Stimulated activated CD8-positive, alpha-beta memory T cell treated with anti-CD3 and anti-CD28 coated beads, Interleukin-4, amount 100 ng/mL, for 1 hour (primary cell): ENCODE results near the gene VPS25.
"Not testable (repeated sequence)": the region's sequence is repeated elsewhere in the genome, so short reads cannot be mapped to it uniquely, and the experiment has no call there.

ENCODE experiments used
- DNase-seq, 2 donors: peaks; one replicate each; pipeline ENCODE4 v3.0.0-alpha.2; 2020; ENCODE audit warnings: low read depth in 2 of 2, low spot score in 1 of 2

VPS25 gene

GRCh38 chr17:42768006-42768405 is 5.2 kb upstream of the VPS25 start:
- DNase-seq, result not testable (repeated sequence)

DNA sequence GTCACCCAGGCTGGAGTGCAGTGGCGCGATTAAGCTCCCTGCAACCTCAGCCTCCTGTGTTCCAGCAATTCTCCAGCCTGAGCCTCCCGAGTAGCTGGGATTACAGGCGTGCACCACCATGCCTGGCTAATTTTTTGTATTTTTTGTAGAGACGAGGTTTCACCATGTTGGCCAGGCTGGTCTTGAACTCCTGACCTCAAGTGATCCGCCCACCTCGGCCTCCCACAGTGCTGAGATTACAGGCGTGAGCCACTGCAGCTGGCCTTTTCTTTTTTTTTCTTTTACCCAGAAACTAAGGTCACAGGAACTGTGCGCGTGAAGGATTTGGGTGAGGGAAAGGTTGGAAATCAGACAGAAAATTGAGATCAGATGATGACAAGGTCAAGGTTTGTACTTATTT is 3.3 kb upstream of the VPS25 start:
- not testable (repeated sequence) for DNase-seq

GRCh38 chr17:42772945-42773289 is 332 bp upstream of the VPS25 start:
- no peak for DNase-seq

DNA sequence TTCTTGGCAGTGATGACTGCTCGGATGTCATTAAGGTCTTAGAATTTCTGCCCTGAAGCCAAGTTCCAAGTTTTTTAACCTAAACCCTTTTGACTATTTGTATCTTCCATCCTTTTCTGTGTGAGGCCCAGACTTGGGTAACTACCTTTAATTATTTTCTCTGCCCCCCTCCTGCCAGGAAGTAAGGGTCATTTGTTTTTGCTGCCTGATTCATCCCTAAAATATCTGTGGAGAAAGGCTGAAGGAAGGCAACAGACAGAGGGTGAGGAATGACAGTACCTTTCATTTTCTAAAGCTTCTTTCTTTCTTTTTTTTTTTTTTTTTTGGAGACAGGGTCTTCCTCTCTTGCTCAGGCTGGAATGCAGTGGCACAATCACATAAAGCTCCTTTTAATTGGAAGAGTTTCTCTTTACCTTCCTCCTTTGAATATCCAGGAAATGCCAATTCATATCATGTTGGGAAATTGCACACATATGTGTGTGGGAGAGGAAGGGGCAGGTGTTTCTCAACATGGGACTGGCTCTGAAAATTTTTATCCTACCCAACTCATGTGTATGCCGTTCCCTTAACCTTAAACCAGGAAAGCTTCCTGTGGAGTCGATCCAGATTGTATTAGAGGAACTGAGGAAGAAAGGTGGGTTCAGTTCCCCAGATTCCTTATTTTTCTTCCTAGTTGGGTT is 957 bp downstream of the VPS25 start:
- no peak for DNase-seq

- no peak for DNase-seq
Measured at GRCh38 chr17:42775534-42776098, 2.4 kb downstream of the VPS25 start.

- no peak for DNase-seq
Measured at GRCh38 chr17:42778570-42778969, 5.3 kb downstream of the VPS25 start.

DNA sequence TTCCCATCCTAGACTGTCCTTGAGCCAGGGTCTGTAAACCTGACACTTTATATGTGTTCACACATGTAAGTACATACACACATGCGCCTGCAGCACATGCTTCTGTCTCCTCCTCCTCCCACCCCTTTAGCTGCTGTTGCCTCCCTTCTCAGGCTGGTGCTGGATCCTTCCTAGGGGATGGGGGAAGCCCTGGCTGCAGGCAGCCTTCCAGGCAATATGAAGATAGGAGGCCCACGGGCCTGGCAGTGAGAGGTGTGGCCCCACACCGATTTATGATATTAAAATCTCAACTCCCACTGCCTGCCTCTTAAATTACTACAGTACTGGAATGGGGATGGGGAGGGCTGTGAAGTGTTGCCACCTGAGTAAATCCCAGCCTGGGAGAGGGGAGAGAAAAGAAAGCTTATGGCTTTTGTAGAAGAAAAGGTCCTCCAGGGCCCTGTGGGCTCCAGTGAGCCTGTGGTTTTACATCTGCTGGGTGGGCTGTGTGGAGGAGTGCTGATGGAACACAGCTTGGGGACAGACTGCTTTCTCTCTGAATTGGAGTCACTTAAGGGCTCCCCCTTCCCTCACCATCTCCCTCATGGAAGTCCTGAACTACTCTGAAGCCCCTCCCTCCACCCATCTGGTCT is 6.2 kb downstream of the VPS25 start:
- DNase-seq, result no peak

DNA sequence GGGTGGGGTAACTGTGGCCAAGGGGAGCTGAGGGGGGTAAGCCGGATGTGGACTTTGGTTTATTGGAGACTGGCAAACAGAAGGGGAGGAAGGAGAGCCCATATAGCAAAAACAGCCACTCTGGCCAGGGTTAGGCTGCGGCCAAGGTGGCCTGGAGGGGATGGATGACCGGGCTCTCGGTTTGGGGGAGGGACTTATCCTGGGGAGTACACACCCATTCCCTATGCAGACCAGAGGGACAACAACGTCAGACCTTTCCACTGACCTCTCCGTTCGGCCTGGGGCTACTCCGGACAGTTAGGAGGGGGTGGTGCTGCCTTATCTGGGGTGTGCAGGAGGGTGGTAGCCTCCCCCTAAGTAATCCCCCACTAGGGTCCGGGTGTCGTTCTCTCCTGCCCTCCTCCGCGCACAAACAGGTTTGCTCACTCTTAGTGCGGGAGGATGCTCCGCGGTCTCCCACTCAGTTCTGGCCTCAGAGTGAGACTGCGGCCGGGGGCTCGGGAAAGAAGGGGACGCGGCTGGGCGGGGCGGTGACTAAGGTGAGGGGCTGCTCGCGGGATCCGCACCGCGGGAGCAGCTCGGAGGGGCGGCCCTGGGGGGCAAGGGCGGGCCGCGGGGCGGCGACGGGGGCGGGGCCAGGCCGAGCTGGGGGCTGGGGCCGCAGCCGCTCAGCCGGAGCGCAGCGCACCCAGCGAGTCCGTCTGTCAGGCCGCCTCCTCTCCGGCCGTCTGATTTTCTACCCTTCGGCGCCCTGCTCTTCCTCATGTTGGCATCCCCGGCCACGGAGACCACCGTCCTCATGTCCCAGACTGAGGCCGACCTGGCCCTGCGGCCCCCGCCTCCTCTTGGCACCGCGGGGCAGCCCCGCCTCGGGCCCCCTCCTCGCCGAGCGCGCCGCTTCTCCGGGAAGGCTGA is 6.9 kb downstream of the VPS25 start, which contains the start of gene WNK4:
TSS of gene WNK4 (plus strand) at position 675 of the 915 bp plus-strand sequence. CDS start at position 764, 89 bp downstream.
- DNase-seq, result no peak

- DNase-seq, result no peak
Measured at GRCh38 chr17:42780851-42781638, 7.8 kb downstream of the VPS25 start.

DNA sequence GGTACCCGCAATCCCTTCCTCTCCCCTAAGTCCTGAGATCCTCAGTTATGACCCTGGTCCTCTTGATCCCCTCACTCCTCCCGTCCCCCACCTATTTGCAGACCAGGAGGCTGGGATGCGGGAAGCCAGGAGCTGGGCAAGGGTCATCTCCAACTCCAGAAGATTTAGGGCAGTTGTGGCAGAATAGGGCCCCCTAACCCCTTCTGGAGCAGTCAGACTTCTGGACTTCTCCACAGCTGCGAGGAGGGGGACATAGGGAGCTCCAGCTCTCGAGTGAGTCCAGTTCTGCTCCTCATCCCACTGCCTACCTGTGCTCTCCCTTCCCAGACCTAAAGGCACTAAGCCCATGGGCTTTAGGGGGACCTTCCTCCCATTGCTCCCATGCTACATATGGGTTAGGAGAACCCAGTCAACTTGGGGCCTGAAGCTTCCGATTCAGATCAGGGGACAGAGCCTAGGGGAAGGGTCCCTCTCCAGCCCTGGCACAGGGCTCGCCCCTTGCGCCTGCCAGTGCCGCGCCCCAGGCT is 8.5 kb downstream of the VPS25 start:
- no peak for DNase-seq

DNA sequence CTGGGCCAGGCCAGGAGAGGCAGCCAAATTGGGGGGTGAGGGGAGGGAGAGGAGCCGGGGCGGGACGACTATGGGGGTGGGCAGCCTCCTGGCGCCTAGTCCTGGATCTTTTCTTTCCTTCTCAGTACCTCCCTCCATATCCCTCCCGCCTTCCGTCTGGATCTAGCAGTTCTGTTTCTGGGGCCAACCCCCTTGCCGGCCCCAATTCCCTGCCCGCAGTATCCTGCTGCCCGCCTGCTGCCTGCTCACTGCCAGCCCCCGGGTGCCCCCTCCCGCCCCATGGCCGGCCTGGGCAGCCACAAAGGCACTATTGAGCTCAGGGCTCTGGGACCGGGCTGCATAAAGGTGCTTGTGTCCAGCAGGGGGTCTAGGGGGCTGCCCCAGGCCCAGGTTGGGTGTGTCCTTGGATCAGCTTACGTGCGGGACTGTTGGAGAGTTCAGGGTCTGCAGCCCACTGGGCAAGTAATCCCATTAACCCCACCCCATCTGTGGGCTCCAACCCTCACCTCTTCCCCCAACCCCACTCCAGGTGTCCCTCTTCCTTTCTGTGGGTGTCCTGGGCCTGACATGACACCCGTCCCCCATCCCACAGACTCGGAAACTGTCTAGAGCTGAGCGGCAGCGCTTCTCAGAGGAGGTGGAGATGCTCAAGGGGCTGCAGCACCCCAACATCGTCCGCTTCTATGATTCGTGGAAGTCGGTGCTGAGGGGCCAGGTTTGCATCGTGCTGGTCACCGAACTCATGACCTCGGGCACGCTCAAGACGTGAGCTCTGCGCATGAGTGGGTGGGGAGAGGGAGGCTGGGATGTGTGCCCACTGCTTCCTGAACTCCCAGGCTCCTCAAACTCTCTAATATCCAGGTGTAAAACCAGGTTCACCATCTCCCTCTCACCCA is 9.2 kb downstream of the VPS25 start:
- no peak for DNase-seq

GRCh38 chr17:42783062-42783790 is 10.0 kb downstream of the VPS25 start:
- DNase-seq, result no peak

DNA sequence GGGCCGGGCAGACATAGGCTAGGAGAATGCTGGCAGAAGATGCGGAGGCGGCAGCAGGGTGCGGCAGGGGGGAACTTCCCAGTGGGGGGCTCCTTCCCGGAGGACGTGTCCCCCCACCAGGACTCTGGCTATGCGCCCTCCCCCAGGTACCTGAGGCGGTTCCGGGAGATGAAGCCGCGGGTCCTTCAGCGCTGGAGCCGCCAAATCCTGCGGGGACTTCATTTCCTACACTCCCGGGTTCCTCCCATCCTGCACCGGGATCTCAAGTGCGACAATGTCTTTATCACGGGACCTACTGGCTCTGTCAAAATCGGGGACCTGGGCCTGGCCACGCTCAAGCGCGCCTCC is 10.5 kb downstream of the VPS25 start:
- no peak for DNase-seq

DNA sequence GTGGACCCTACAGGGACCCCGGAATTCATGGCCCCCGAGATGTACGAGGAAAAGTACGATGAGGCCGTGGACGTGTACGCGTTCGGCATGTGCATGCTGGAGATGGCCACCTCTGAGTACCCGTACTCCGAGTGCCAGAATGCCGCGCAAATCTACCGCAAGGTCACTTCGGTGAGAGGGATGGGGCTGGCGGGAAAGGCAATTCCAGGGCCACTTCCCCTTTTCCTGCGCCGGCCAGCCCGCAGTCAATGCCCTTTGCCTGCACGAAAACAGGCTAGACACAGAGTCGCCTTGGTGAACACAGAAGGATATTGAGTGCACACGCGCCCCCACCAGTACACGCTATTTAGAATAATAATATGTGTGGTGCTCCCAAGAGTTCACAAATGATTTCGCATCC is 11.2 kb downstream of the VPS25 start:
- no peak for DNase-seq

GRCh38 chr17:42784811-42785592 is 11.8 kb downstream of the VPS25 start:
- DNase-seq, result no peak

DNA sequence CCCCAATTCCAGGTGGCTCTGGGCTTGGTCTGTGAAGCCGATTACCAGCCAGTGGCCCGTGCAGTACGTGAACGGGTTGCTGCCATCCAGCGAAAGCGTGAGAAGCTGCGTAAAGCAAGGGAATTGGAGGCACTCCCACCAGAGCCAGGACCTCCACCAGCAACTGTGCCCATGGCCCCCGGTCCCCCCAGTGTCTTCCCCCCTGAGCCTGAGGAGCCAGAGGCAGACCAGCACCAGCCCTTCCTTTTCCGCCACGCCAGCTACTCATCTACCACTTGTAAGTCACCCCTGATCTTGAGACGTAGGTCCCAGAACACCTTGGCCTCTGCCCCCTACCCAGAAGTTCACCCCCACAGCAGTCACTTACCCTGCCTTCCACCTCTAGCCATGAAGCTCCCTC is 14.0 kb downstream of the VPS25 start:
- DNase-seq, result no peak

- DNase-seq, result no peak
Measured at GRCh38 chr17:42791948-42792347, 18.7 kb downstream of the VPS25 start.

GRCh38 chr17:42792545-42792944 is 19.3 kb downstream of the VPS25 start:
- DNase-seq, result no peak
